ENCODE measurements around the gene NAA16.
"Not testable (repeated sequence)": the region's sequence is repeated elsewhere in the genome, so short reads cannot be mapped to it uniquely, and the experiment has no call there.

Gene NAA16

DNA sequence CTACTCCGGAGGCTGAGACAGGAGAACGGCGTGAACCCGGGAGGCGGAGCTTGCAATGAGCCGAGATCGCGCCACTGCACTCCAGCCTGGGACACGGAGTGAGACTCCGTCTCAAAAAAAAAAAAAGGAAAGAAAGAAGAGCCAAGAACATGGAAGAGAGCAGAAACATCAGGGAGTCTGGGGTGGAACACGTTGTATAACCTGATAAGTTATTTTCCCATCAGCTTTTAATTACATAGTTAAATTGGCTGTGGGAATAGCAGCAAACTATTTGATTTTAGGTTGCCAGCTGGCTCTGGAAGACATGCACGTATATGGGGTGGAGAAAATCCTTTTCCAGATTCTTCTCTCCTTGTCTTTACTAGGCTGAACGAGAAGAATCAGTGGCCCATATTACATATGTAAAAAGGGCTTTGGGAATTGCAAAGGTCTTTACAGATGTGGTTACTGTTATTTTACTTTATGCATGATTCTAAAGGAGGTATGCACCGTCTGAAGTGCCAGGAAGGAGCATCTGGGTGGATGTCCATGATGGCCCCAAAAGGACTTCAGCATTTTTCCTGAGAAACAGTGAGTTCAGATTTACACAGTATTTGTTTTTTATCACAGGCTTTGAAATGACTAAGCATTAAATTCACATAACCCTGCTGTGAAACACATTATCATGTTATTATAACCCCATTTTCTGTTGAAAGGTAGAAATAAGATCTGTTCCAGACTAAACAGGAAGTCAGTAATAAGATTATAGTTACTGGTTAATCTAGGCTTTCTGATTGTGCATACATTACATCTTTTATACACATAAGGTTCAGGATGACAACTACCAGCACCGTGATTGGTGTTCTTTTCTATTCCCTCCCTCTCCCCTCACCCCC is 4.6 kb upstream of the NAA16 start:
- DNase-seq: peak in 1 of 2 experiments; percentile 16

DNA sequence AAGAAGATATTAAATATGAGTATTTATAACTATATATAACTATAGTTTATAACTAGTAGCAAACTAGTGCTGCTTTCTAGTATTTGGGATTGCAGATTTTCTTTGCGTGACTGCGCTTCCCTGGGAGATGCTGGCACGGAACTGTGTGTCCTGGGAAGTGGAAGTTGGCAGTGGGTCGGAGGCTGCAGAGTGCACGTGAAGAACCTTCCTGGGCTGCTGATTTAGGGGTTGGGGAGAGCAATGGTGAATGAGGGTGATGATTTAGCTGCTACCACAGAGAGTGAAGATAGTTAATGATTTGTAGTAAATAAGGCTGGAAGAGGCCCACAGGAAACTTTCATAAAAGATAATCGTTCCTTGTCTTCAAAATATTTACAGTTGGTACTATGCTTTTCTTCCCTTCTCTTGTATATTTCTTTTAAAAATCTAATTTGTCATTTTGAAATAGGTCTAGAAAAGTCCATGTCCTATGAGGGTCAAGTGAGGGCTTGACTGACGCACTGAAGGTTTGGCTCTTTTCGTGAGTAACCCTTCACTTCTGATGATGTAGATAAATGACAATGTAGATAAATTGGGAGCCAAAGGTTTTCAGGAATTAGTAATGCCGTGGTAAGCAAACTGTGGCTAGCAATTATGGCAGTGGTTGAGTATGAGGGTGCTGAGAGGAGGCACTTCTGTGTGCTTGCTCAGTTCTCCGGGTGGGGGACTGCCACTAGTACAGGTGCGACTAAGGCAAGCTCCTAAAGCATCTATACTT is 3.0 kb upstream of the NAA16 start:
- DNase-seq: no peak

DNA sequence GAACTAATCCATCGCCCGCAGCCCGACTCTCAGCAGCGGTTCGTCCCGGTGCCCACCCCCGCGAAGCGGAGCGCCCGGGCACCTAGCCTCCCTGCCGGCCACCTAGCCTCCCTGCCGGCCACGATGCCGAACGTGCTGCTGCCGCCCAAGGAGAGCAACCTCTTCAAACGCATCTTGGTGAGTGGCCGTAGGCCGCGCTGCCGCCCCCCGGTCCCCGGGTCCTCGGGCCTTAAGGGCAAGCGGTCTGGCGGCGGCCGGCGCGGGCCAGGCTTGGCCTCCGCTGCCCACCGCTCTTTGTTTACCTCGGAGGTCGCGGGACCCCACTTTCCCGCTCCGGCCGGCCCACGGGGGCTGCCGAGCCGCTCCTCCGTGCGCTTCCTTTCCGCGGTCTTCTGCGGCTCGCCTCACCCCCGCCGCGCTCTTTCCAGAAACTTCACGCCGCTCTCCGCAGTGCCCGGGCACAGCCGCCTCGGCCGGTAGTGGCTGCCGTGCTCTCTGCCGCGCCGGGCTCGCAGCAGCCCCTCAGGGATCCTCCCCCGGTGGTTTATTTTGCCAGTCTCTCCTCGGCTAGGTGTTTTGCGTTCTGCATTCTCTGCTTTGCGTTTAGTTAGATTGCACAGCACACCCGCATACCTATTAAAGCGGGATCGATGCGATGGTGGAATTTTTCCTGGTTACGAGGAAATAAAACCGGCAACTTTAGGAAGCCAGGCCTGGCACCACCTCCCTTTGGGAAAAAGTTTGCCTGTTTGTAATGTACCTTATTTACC is 524 bp downstream of the NAA16 start:
- peak in 1 of 2 experiments; percentile 61 for DNase-seq

DNA sequence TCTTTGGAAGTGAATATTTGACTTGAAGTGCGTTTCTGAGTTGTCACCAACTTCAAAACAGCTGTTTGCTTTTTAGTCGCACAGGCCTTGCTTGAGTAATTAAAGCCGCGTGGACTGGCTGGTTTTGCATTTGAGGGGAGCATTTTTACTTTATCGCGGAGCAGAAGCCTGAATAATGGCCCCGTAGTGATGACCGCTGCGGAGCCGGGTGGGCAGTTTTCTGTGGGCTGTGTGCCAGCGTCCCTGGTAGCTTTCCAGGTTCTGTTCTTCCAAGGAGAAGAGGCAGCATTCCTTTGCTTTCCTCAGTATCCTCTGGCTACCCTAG is 1.1 kb downstream of the NAA16 start:
- DNase-seq: peak in 1 of 2 experiments; percentile 9

DNA sequence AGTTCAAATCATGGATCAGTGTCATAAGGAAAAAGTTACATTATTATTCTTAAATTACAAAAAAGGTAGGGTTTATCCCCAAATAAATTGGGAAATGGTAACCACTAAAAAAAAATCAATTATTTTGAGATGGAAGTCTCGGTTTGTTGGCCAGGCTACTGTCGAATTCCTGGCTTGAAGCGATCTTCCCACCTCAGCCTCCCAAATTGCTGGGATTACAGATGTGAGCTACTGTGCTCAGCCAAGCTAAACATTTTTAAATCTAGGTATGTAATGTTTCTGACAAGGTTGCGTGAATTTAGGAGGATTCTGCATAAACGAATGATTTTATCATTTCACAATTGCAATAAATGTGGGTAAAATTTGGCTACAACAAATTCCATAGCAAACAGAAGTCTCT is 2.0 kb downstream of the NAA16 start:
- DNase-seq: no peak

DNA sequence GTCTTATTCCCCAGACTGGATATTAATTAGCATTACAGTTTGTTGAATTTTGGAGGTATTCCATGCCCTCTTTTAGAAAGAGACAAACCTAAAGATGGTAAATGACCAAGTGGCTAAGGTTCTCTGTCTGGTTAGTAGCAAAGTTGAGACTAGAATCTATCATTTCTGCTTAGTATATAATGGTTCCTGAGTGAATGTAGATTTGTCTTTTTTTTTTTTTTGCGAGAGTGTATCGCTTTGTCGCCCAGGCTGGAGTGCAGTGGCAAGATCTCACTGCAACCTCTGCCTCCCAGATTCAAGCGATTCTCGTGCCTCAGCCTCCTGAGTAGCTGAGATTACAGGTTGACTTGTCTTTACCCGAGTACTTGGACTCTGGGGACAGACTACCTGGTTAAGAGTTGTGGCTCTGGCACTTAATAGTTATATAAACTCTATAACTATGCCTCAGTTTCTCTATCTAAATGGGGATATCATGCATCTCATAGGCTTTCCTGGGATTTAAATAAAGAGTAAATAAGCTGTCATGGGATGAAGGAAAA is 2.7 kb downstream of the NAA16 start:
- no peak for DNase-seq

DNA sequence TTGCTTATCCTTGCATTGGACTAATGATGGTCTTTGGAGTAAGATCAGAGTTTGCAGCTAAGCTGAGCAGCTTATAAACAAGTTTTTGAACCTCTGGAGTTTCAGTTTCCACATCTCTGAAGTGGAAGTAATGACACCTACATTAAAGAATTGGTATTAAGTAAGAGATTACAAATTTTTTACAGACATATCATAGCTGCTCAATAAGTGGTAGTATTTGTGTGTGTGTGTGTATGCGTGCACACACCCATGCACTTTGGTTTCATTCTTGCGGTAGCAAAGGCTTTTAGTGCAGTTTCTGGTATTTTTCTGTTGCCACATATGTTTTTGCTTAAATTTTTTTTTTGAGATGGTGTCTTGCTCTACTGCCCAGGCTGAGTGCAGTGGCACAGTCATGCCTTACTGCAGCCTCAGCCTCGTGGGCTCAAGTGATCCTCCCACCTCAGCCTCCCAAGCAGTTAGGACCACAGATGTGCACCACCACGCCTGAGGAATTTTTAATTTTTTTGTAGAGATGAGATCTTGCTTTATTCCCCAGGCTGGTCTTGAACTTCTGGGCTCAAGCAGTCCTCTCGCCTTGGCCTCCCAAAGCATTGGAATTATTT is 4.5 kb downstream of the NAA16 start:
- DNase-seq: no peak

DNA sequence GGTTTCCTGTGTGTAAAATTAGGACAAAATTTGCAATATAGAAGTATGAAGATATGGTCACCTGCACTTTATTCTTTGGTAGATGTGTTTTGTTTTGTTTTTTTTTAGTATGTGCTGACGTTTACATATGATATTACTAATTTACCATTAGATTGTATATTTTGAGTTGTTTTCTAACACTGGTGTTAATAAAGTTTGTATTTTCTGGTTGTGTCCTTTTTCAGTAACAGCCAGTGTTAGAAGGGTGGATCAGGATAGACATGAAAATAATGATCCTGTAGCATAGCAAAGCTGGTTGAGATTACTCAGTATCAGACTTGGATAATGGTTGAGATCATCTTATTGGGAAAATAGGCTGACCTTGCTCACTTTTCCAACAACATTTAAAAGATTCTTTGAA is 6.2 kb downstream of the NAA16 start:
- no peak for DNase-seq

DNA sequence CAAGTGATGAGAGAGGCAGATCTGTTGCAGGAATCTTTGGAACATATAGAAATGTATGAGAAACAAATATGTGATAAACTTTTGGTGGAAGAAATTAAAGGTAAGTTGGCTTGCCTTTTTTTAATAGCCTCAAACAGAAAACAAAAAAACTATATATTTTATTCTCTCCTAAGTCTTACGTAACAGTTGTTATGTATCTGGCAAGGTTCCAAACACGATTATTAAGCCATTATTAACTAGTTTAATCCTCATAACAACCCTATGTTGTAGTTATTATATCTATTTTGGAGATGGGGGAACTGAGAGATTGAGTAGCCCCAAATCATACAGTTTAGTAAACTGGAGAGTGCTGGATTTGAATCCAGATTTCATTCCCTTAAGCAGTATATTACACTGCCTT is 14.7 kb downstream of the NAA16 start:
- no peak for DNase-seq

DNA sequence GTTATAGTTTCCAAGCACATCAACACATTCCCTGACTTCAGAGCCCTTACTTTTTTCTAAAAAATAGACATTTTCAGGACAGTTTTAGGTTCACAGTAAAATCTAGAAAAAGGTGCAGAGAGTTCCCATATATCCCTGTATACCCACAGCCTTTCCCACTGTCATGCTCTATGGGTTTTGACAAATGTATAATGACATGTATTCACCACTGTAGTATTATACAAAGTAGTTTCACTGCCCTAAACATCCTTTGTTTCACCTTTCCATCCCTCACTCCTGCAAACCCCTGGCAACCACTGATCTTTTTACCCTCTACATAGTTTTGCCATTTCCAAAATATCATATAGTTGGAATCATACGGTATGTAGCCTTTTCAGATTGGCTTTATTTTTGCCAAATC is 15.6 kb downstream of the NAA16 start:
- no peak for DNase-seq

DNA sequence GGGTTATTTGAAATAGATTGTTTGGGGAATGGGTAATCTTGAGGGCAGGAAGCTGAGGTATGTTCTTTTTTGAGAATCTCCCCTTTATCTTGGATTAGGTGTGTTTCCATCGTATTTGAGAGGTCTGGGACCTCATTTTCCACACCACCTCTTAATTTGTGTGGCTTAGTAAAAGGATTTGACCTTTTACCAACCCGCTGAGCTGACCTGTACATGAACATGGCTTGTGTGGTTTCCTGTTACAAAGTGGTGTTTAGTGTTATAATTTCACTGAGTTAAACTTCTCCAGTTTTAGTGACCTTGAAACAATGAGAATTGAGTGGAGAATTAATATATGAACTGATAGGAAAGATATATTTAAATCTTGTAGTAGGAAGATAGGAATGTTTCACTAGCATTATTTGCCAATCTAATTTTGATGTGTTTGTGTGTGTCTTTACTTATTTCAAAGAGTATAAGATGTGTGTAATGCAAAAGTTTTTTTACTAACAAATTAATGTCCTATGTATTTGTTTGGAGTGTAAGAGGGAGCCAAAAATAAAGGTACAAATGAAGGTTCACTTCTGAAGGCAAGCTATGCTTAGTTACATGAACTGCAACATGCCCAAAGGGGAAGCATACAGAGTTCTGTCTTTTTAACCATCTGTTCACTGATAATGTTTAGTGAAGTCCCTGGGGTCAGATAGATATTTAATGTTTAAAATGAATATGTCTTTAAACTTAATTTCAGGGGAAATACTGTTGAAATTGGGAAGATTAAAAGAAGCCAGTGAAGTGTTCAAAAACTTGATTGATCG is 17.1 kb downstream of the NAA16 start:
- no peak for DNase-seq

DNA sequence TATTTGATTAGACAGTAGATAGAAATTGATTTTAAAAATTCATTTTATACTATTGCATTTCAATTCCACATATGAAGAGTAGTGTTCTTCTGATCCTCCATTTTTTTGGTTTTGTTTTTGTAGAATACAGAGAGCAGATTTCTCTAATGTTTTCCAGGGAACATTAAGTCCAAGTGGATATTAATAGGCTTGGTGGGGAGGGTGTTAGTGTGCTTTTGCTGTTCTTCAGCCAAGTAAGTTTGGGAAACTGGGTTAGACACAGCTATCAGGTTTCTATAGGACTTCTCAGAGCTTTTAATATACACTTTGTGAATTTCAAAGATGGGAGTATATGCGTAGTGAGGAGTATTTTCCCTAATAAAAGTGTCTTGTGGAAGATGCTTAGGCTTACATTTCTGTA is 21.8 kb downstream of the NAA16 start:
- no peak for DNase-seq

DNA sequence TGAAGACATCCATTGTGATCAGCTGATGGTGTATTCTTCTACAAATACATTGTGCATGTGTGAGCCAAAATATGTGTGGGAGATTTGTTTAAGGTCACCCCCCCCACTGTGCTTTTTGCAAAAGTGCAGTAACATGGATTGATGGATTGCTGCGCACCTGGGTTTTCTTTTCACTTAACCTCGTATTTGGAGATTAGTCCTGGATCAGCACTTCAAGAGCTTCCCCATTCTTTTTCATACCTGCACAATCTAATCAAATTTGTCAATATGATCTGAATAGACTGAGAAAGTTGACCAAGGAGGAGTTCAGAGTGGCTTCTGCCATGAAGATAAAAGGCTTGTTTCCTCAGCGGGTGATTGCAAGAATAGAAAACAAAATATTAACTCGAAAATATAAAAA is 23.7 kb downstream of the NAA16 start:
- no peak for DNase-seq

DNA sequence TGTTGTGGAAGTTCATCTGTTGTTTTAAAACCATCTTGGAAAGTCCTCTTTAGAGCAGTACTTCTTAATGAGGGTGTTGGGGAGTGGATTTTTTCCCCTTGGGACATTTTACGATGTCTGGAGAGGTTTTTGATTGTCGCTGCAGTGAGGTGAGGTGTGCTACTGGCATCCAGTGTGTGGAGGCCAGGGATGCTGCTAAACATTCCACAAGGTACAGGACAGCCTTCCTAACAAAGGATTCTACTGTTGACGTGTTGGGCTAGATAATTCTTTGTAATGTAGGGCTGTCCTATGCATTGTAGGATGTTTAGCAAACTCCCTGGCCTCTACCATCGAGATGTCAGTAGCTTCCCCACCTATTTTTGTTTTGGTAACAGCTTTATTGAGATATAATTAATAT is 33.3 kb downstream of the NAA16 start:
- DNase-seq: no peak

DNA sequence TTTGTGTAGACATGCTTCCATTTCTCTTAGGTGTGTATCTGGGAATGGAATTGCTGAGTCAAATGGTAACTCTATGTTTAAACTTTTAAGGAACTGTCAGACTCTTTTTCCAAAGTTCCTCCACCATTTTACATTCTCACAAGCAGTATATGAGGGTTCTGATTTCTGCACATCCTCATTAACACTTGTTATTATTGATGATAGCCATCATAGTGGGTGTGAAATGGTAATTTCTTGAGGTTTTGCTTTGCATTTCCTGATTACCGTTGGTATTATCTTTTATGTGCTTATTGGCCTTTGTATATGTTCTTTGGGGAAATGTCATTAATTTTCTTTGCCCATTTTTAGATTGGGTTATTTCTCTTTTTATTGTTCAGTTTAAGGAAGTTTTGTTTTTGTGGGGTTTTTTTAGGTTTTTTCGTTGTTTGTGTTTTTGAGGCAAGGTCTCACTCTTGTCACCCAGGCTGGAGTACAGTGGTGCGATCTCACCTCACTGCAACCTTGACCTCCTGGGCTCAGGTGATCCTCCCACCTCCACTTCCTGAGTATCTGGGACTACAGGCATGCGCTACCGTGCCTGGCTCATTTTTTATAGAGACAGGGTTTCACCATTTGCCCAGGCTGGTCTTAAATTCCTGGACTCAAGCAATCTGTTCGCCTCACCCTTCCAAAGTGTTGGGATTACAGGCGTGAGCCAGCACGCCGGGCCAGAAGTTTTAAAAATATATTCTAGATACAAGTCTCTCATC is 34.3 kb downstream of the NAA16 start:
- no peak for DNase-seq

DNA sequence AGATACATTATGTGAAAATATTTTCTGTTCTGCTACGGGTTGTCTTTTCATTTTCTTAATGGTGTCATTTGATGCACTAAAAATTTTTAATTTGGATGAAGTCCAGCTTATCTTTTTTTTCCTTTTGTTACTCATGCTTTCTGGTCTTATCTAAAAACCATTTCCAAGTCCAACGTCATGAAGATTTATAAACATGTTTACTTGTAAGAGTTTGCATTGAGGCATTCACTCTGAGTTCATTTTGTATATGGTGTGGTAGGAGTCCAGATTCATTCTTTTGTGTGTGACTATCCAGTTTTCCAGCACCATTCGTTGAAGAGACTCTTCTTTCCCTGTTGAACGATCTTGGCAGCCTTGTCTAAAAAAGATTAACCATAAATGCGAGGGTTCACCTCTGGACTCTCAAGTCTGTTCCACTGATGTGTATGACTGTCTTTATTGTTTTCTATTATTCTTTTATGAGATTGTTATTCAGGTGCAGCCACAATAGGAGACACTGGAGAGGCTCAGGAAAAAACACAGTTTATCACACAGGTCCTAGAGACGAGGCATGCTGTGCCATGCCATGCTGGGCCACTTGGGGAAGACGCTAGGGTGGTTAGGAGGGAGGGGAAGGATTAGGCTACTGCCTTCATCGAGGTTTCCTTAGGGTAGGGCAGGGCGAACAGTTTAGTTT is 35.0 kb downstream of the NAA16 start:
- DNase-seq: no peak

DNA sequence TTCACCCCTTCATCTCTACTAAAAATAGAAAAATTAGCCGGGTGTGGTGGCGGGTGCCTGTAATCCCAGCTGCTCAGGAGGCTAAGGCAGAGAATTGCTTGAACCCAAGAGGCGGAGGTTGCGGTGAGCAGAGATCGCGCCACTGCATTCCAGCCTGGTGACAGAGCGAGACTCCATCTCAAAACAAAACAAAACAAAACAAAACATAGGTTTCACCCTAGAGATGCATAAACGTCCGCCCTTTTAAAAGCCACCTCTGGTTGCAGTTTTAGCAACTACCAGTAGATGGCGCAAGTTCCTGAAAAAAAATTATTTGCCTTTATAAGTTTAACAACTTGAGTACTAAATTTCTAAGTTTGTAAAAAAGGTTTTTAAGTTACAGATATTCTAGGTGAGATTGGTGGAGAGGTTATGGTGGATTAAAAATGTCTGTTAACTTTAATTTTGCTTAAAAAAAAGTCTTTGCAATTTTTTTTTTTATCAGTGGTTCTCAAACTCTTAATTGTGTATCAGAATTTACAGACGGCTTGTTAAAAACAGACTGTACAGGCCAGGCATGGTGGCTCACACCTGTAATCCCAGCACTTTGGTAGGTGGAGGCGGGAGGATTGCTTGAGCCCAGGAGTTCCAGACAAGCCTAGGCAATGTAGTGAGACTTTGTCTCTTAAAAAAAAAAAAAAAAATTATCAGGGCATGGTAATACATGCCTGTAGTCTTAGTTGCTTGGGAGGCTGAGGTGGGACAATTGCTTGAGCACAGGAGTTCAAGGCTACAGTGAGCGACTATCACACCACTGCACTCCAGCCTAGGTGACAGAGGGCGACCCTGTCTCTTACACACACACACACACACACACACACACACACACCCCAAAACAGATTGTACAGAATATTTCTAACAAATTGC is 42.1 kb downstream of the NAA16 start:
- peak in 1 of 2 experiments; percentile 10 for DNase-seq

DNA sequence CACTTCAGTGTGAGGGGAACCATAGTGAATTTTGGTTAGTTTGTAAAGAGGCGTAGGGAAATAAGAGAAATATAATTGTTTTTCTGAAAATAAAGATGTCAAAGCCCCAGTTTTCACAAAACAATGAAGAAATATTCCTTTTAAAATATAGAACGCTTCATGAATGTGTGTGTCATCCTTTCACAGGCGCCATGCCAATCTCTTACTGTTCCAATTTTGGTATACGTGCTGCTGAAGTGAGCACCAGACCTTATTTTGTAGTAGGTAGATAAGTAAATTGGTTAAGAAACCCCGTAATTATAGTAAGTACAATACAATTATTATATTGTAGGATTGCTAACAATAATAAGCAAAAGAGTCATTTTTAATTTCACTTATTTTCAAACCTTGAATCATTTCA is 43.3 kb downstream of the NAA16 start:
- DNase-seq: no peak

DNA sequence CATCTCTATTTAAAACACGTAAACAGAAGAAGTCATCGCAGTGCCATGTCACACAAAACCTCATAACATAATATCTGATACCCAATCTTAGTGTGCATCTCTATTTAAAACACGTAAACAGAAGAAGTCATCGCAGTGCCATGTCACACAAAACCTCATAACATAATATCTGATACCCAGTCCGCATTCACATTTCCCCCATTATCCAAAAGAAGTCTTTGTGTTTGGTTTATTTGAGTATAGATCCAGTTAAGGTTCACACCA is 45.2 kb downstream of the NAA16 start:
- not testable (repeated sequence) for DNase-seq

DNA sequence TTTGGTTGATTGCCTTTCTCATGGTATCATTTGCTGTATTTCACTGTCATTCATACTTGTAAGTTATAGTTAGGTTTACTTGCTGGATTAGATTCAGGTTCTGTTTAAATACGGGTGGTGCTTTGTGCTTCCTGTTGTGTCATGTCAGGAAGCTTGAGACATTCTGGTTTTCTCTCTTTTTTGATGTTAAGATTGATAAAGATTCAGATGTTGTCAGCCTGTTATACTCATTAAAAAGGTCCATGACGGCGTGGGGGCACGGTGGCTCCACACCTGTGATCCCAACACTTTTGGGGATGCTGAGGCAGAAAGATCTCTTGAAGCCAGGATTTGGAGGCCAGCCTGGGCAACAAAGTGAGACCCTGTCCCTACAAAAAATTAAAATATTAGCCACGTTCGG is 45.7 kb downstream of the NAA16 start:
- no peak for DNase-seq

Measured in NCI-H2081 (cell line).